PC-3 (cell line): ENCODE measurements around the gene TLR6. TPM values are rescaled to one million over a fixed set of nuclear protein-coding genes. Genes with fewer than 3 reads are reported as not detected.

Experiments
- ATAC-seq: fragments of 200-7000 bp; cut with Tn5 transposase; 2 replicates; pipeline ENCODE4 v1.9.1; 2020; ENCODE audit warnings: mild to moderate bottlenecking, moderate library complexity
- BruUV-seq: library from RNA; stranded (reverse); fragments of 400-500 nt; replicated peaks from 2 replicates; lab custom pipeline; 2021; lab: Mats Ljungman, UMichigan
- CTCF ChIA-PET: fragments of 300-600 bp; sonication (Branson Sonifier 250); formaldehyde crosslinking; loops from one replicate; lab custom pipeline; 2022; ENCODE audit warnings: antibody characterized with exemption; lab: Charles Lee
- POLR2A ChIA-PET: fragments of 300-600 bp; sonication (Branson Sonifier 250); formaldehyde crosslinking; loops from one replicate; lab custom pipeline; 2022; ENCODE audit warnings: antibody characterized with exemption; ENCODE audit not compliant: unreplicated experiment; lab: Charles Lee
- DNase-seq: peaks from one replicate; pipeline ENCODE4 v3.0.0-alpha.2; 2015
- H2AFZ ChIP-seq: fragments of 300-600 bp; sonication (generic); 2 replicates; pipeline ENCODE4 v1.6.0; 2016; ENCODE audit warnings: antibody characterized with exemption, low read length
- H3F3A ChIP-seq: fragments of 300-600 bp; sonication (generic); one replicate; pipeline ENCODE4 v1.6.0; 2017; ENCODE audit warnings: antibody characterized with exemption, low read length, control low read depth, mild to moderate bottlenecking; ENCODE audit not compliant: unreplicated experiment
- H3K27ac ChIP-seq: fragments of 300-600 bp; sonication (generic); 2 replicates; pipeline ENCODE4 v1.5.1; 2016; ENCODE audit warnings: mild to moderate bottlenecking, low read length
- H3K27me3 ChIP-seq: fragments of 300-600 bp; sonication (generic); 2 replicates; pipeline ENCODE4 v1.6.1; 2016; ENCODE audit warnings: low read length, mixed read lengths
- H3K36me3 ChIP-seq: fragments of 300-600 bp; sonication (generic); 2 replicates; pipeline ENCODE4 v1.6.1; 2016; ENCODE audit warnings: low read depth, mixed run types, low read length, mixed read lengths
- H3K4me1 ChIP-seq: fragments of 300-600 bp; sonication (generic); 2 replicates; pipeline ENCODE4 v1.5.1; 2016; ENCODE audit warnings: low read length; ENCODE audit not compliant: insufficient read depth
- H3K4me2 ChIP-seq: fragments of 300-600 bp; sonication (generic); 2 replicates; pipeline ENCODE4 v1.6.0; 2016; ENCODE audit warnings: low read length
- H3K4me3 ChIP-seq: fragments of 300-600 bp; sonication (generic); 2 replicates; pipeline ENCODE4 v1.5.1; 2016; ENCODE audit warnings: mild to moderate bottlenecking, low read length, mixed read lengths
- H3K79me2 ChIP-seq: fragments of 300-600 bp; sonication (generic); 2 replicates; pipeline ENCODE4 v1.6.1; 2017; ENCODE audit warnings: low read length, mixed read lengths
- H3K9ac ChIP-seq: fragments of 300-600 bp; sonication (generic); 2 replicates; pipeline ENCODE4 v1.6.0; 2016; ENCODE audit warnings: mild to moderate bottlenecking, low read length
- H3K9me2 ChIP-seq: fragments of 300-600 bp; sonication (generic); replicated peaks from 2 replicates; pipeline ENCODE4 v1.6.1; 2016; ENCODE audit warnings: mixed run types, low read length, mixed read lengths
- H3K9me3 ChIP-seq: fragments of 300-600 bp; sonication (generic); 2 replicates; pipeline ENCODE4 v1.6.1; 2016; ENCODE audit warnings: low read length, mixed read lengths
- H4K20me1 ChIP-seq: fragments of 300-600 bp; sonication (generic); 2 replicates; pipeline ENCODE4 v1.6.1; 2016; ENCODE audit warnings: low read length, mixed read lengths
- EZH2 ChIP-seq: fragments of 300-600 bp; sonication (generic); IDR thresholded peaks from one replicate; pipeline ENCODE4 v1.6.1; 2017; ENCODE audit warnings: antibody characterized with exemption, mild to moderate bottlenecking, low read length; ENCODE audit not compliant: unreplicated experiment
- EZH2phosphoT487 ChIP-seq: fragments of 300-600 bp; sonication (generic); IDR thresholded peaks from 2 replicates; pipeline ENCODE4 v1.6.1; 2018; ENCODE audit warnings: mild to moderate bottlenecking, antibody characterized with exemption, low read length, borderline replicate concordance
- intact Hi-C: fragments of 100-400 bp; cut with micrococcal nuclease; formaldehyde crosslinking; loops from 2 replicates; pipeline ENCODE4 v1.9.0; 2023
- total RNA-seq: library from RNA; depleted of rRNA; stranded (reverse); fragments of >200 nt; gene quantifications from 2 replicates; pipeline ENCODE4 v1.2.3, GENCODE V29; 2014
- TF ChIP-seq, protein P1 (sequence below): fragments of 300-600 bp; sonication (generic); conservative IDR thresholded peaks from 2 replicates; pipeline ENCODE4 v1.5.1; 2017; ENCODE audit warnings: antibody characterized with exemption, low read depth, mild to moderate bottlenecking, low read length

TLR6 gene
- total RNA-seq, 1 experiment from 2014 or later = 1.2 TPM

DNA sequence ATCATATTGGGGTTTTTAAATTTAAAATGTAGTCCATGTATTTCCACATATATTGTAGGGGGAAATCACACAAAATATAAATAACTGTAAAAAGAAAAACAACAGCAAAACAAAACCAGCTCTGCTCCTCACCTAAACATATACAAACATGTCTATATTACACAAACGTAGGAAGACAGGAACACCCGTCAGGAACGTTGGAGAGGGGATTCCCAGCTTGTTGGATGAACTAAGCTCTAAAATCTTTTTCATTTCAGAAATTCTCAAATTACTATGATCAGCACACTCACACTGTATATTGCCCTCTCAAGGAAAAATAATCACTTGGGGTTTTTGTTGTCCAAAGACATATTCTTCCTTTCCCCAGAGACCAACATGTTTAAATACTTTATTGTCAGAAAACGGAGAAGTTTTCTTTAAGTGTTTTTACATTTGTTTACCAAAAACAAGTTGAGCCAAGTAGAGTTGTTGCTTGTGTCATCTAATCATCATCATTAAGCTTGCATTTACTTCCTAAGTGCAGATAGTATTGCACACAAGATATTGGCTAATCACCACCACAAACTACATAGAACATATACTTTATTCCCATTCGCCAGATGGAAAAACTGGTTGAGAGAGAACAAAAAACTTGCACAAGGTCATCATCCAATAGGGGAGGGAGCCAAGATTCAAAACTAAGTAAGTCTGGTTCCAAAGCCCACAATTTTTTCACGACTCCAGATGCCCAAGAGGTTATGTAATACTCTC, 71.4 kb downstream of the TLR6 start:
- no peaks in the 10 kb centered on the region for H3F3A ChIP-seq
- H3K36me3 ChIP-seq = no peaks in the 10 kb centered on the region
- CTCF ChIA-PET = no interaction called here
- POLR2A ChIA-PET = no interaction called here
- H3K4me2 ChIP-seq = no peak overlapping the region
- no peaks in the 10 kb centered on the region for H3K9me2 ChIP-seq
- no peaks in the 10 kb centered on the region for H3K4me1 ChIP-seq
- DNase-seq (no peak), ATAC-seq (no peak)
- no peaks in the 10 kb centered on the region for H3K27me3 ChIP-seq
- no peak overlapping the region for H3K27ac ChIP-seq
- TF ChIP-seq EZH2 (no peak), EZH2phosphoT487 (no peak)
- TF ChIP-seq, protein P1, sequence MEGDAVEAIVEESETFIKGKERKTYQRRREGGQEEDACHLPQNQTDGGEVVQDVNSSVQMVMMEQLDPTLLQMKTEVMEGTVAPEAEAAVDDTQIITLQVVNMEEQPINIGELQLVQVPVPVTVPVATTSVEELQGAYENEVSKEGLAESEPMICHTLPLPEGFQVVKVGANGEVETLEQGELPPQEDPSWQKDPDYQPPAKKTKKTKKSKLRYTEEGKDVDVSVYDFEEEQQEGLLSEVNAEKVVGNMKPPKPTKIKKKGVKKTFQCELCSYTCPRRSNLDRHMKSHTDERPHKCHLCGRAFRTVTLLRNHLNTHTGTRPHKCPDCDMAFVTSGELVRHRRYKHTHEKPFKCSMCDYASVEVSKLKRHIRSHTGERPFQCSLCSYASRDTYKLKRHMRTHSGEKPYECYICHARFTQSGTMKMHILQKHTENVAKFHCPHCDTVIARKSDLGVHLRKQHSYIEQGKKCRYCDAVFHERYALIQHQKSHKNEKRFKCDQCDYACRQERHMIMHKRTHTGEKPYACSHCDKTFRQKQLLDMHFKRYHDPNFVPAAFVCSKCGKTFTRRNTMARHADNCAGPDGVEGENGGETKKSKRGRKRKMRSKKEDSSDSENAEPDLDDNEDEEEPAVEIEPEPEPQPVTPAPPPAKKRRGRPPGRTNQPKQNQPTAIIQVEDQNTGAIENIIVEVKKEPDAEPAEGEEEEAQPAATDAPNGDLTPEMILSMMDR = no peak
- no TSS peak for BruUV-seq
- H3K79me2 ChIP-seq = no peaks in the 10 kb centered on the region
- no peak overlapping the region for H3K4me3 ChIP-seq
- no peak overlapping the region for H3K9ac ChIP-seq
- H2AFZ ChIP-seq = no peak overlapping the region
- no peaks in the 10 kb centered on the region for H3K9me3 ChIP-seq
- no peaks in the 10 kb centered on the region for H4K20me1 ChIP-seq
- intact Hi-C loops = loop anchor here (5.0 kb wide), 1 partner anchor 72 kb away; the partner anchor contains the start of gene TLR6

DNA sequence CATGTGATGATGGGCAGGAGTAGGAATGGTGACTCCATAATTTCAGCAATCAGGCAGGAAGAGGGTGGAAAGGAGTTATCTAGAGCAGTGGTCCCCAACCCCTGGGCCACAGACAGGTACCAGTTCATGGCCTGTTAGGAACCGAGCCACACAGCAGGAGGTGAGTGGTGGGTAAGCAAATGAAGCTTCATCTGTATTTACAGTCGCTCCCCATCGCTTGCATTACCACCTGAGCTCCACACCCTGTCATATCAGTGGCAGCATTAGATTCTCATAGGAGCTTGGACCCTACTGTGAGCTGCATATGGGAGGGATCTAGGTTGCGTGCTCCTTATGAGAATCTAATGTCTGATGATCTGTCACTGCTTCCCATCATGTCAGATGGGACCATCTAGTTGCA, 72.5 kb downstream of the TLR6 start:
- Histone ChIP-seq H4K20me1 (no peaks in the 10 kb centered on the region), H3F3A (no peaks in the 10 kb centered on the region), H3K4me3 (no peak overlapping the region), H3K36me3 (no peaks in the 10 kb centered on the region), H3K4me2 (no peak overlapping the region), H3K27ac (no peak overlapping the region), H3K9me3 (no peaks in the 10 kb centered on the region), H3K9me2 (no peaks in the 10 kb centered on the region), H3K27me3 (no peaks in the 10 kb centered on the region), H3K4me1 (no peaks in the 10 kb centered on the region), H2AFZ (no peak overlapping the region), H3K79me2 (no peaks in the 10 kb centered on the region), H3K9ac (no peak overlapping the region)
- intact Hi-C loops = no loop called here
- DNase-seq (no peak), ATAC-seq (no peak)
- TF ChIP-seq EZH2 = no peak
- no peak for TF ChIP-seq EZH2phosphoT487
- TF ChIP-seq, protein P1 = no peak
- ChIA-PET POLR2A (no interaction called here), CTCF (no interaction called here)
- BruUV-seq = no TSS peak

DNA sequence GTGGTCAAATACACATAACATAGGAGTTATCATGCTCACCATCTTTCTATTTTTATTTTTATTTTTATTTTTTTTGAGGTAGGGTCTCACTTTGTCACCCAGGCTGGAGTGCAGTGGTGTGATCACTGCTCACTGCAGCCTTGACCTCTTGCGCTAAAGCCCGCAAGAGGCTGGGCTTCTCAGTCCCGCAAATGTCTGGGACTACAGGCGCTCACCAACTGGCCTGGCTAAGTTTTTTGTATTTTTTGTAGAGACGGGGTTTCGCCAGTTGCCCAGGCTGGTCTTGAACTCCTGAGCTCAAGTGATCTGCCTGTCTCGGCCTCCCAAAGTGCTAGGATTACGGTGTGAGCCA, 73.5 kb downstream of the TLR6 start:
- Histone ChIP-seq H3K9me2 (no peaks in the 10 kb centered on the region), H3K4me1 (no peaks in the 10 kb centered on the region), H4K20me1 (no peaks in the 10 kb centered on the region), H3K4me2 (no peak overlapping the region), H3K9ac (no peak overlapping the region), H2AFZ (no peak overlapping the region), H3K79me2 (no peaks in the 10 kb centered on the region), H3K4me3 (no peak overlapping the region), H3F3A (no peaks in the 10 kb centered on the region), H3K27me3 (no peaks in the 10 kb centered on the region), H3K27ac (no peak overlapping the region), H3K36me3 (no peaks in the 10 kb centered on the region), H3K9me3 (no peaks in the 10 kb centered on the region)
- ATAC-seq = no peak
- intact Hi-C loops = loop anchor here (2.0 kb wide), 1 partner anchor 24 kb away; no protein-coding TSS in a partner anchor
- no TSS peak for BruUV-seq
- TF ChIP-seq, protein P1 = no peak
- TF ChIP-seq EZH2phosphoT487 (no peak), EZH2 (no peak)
- POLR2A ChIA-PET = no interaction called here
- no peak for DNase-seq
- CTCF ChIA-PET = interaction anchor here (0.7 to 2.1 kb wide), 3 partner anchors 20 to 26 kb away, joined by 3 to 10 read pairs (median 6); no protein-coding TSS in a partner anchor
